GM06990 (cell line): ENCODE measurements around the gene BCL2L2.
A peak's percentile ranks its signal among the peaks of the same experiment; 100 is the strongest.

Experiments used
- DNase-seq: peaks from one replicate; pipeline ENCODE4 v3.0.0-alpha.2; 2011; ENCODE audit not compliant: insufficient read length; ENCODE audit errors: extremely low read depth
- H3K27me3 ChIP-seq: replicated peaks from 2 replicates; pipeline ENCODE4 v1.6.0; 2011; ENCODE audit warnings: low read length; ENCODE audit not compliant: control insufficient read depth, insufficient read depth
- H3K36me3 ChIP-seq: 2 replicates; pipeline ENCODE4 v1.5.1; 2011; ENCODE audit warnings: low read length; ENCODE audit not compliant: control insufficient read depth, insufficient read depth
- H3K4me3 ChIP-seq: replicated peaks from 2 replicates; pipeline ENCODE4 v1.5.1; 2011; ENCODE audit warnings: low read depth, mild to moderate bottlenecking, control low read depth, low read length
- CTCF ChIP-seq: IDR thresholded peaks from 2 replicates; pipeline ENCODE4 v1.5.1; 2011; ENCODE audit warnings: low read length, control low read depth, mild to moderate bottlenecking, inconsistent platforms; ENCODE audit not compliant: insufficient read depth, poor library complexity, severe bottlenecking

The BCL2L2 gene

DNA sequence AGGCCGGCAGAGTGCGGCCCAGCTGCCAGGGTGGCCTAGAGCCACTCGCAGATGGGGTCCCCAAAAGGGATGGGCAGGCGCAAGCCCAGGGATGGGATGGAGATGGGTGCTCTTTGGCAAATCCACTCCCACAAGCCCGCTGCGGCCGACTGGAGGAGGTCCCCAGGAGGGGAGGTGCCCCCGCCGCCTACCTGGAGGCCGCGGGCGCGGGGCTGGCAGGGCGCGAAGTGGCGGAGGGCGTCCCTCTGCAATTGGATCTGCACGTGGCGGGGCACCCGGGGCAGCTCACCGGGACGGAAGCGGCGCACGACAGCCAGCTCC is 4.7 kb upstream of the BCL2L2 start:
- no peak for DNase-seq
- Histone ChIP-seq H3K27me3 (no peaks in the 10 kb centered on the region), H3K36me3 (peaks cover 4% of the 10 kb centered on the region), H3K4me3 (peak overlapping the region; percentile 82)
- no peak for TF ChIP-seq CTCF

- Histone ChIP-seq H3K36me3 (peaks cover 3% of the 10 kb centered on the region), H3K4me3 (peak within 1 kb of the TSS; percentile 82), H3K27me3 (no peaks in the 10 kb centered on the region)
- DNase-seq, result peak; percentile 89
- TF ChIP-seq CTCF, result no peak
Measured at GRCh38 chr14:23302290-23303225, 4.1 kb upstream of the BCL2L2 start, which contains the start of gene PPP1R3E. Gene PPP1R3E, minus strand, starts transcription at chr14:23302859. Its CDS starts 283 bp downstream, at chr14:23302576.

- TF ChIP-seq CTCF, result no peak
- peak overlapping the region; percentile 95 for H3K4me3 ChIP-seq
- no peaks in the 10 kb centered on the region for H3K27me3 ChIP-seq
- DNase-seq, result no peak
- peaks cover 12% of the 10 kb centered on the region for H3K36me3 ChIP-seq
Measured at GRCh38 chr14:23307146-23307530, 505 bp downstream of the BCL2L2 start.

GRCh38 chr14:23307687-23308644 is 1.3 kb downstream of the BCL2L2 start:
- no peak for DNase-seq
- peaks cover 12% of the 10 kb centered on the region for H3K36me3 ChIP-seq
- no peak for TF ChIP-seq CTCF
- H3K27me3 ChIP-seq, result no peaks in the 10 kb centered on the region
- H3K4me3 ChIP-seq, result peak overlapping the region; percentile 95

- Histone ChIP-seq H3K27me3 (no peaks in the 10 kb centered on the region), H3K36me3 (peaks cover 12% of the 10 kb centered on the region), H3K4me3 (no peak overlapping the region)
- DNase-seq, result no peak
- TF ChIP-seq CTCF, result no peak
Measured at GRCh38 chr14:23308721-23309445, 2.2 kb downstream of the BCL2L2 start.
